HL-60/S4 treated with retinoic acid at 250 ng/mL for 4 days and 3 days (cell line): Measurements from ENCODE around the gene DDX39B.
"Not testable (repeated sequence)": the region's sequence is repeated elsewhere in the genome, so short reads cannot be mapped to it uniquely, and the experiment has no call there.

Source experiments
- in situ Hi-C: fragments of 300-500 bp; cut with MboI; formaldehyde crosslinking; loops from 2 replicates; pipeline ENCODE4 v1.7.0; 2022; ENCODE audit warnings: low sequenced_read_pairs

Gene DDX39B

DNA sequence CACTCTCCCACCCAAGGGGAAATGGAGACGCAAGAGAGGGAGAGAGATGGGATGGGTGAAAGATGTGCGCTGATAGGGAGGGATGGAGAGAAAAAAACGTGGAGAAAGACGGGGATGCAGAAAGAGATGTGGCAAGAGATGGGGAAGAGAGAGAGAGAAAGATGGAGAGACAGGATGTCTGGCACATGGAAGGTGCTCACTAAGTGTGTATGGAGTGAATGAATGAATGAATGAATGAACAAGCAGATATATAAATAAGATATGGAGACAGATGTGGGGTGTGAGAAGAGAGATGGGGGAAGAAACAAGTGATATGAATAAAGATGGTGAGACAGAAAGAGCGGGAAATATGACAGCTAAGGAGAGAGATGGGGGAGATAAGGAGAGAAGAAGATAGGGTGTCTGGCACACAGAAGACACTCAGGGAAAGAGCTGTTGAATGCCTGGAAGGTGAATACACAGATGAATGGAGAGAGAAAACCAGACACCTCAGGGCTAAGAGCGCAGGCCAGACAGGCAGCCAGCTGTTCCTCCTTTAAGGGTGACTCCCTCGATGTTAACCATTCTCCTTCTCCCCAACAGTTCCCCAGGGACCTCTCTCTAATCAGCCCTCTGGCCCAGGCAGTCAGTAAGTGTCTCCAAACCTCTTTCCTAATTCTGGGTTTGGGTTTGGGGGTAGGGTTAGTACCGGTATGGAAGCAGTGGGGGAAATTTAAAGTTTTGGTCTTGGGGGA is 34.3 kb upstream of the DDX39B start:
- in situ Hi-C loops = no loop called here

DNA sequence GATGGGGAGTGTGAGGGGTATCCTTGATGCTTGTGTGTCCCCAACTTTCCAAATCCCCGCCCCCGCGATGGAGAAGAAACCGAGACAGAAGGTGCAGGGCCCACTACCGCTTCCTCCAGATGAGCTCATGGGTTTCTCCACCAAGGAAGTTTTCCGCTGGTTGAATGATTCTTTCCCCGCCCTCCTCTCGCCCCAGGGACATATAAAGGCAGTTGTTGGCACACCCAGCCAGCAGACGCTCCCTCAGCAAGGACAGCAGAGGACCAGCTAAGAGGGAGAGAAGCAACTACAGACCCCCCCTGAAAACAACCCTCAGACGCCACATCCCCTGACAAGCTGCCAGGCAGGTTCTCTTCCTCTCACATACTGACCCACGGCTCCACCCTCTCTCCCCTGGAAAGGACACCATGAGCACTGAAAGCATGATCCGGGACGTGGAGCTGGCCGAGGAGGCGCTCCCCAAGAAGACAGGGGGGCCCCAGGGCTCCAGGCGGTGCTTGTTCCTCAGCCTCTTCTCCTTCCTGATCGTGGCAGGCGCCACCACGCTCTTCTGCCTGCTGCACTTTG is 33.6 kb upstream of the DDX39B start, which contains the start of gene TNF:
Gene TNF, plus strand, starts transcription at position 231 of the 567 bp plus-strand sequence. Its CDS starts 177 bp downstream, at position 408.
- in situ Hi-C loops = no loop called here

GRCh38 chr6:31574106-31575061 is 32.6 kb upstream of the DDX39B start:
- in situ Hi-C loops = no loop called here

DNA sequence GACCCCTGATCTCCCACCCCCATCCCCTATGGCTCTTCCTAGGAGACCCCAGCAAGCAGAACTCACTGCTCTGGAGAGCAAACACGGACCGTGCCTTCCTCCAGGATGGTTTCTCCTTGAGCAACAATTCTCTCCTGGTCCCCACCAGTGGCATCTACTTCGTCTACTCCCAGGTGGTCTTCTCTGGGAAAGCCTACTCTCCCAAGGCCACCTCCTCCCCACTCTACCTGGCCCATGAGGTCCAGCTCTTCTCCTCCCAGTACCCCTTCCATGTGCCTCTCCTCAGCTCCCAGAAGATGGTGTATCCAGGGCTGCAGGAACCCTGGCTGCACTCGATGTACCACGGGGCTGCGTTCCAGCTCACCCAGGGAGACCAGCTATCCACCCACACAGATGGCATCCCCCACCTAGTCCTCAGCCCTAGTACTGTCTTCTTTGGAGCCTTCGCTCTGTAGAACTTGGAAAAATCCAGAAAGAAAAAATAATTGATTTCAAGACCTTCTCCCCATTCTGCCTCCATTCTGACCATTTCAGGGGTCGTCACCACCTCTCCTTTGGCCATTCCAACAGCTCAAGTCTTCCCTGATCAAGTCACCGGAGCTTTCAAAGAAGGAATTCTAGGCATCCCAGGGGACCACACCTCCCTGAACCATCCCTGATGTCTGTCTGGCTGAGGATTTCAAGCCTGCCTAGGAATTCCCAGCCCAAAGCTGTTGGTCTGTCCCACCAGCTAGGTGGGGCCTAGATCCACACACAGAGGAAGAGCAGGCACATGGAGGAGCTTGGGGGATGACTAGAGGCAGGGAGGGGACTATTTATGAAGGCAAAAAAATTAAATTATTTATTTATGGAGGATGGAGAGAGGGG is 31.7 kb upstream of the DDX39B start:
- in situ Hi-C loops = no loop called here

DNA sequence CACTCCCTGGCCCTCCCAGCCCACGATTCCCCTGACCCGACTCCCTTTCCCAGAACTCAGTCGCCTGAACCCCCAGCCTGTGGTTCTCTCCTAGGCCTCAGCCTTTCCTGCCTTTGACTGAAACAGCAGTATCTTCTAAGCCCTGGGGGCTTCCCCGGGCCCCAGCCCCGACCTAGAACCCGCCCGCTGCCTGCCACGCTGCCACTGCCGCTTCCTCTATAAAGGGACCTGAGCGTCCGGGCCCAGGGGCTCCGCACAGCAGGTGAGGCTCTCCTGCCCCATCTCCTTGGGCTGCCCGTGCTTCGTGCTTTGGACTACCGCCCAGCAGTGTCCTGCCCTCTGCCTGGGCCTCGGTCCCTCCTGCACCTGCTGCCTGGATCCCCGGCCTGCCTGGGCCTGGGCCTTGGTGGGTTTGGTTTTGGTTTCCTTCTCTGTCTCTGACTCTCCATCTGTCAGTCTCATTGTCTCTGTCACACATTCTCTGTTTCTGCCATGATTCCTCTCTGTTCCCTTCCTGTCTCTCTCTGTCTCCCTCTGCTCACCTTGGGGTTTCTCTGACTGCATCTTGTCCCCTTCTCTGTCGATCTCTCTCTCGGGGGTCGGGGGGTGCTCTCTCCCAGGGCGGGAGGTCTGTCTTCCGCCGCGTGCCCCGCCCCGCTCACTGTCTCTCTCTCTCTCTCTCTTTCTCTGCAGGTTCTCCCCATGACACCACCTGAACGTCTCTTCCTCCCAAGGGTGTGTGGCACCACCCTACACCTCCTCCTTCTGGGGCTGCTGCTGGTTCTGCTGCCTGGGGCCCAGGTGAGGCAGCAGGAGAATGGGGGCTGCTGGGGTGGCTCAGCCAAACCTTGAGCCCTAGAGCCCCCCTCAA is 30.5 kb upstream of the DDX39B start, which contains the start of gene LTA:
Gene LTA, plus strand, starts transcription at position 249 of the 871 bp plus-strand sequence. Its CDS starts 454 bp downstream, at position 703.
- in situ Hi-C loops = no loop called here

- in situ Hi-C loops = no loop called here
Observed at GRCh38 chr6:31569861-31570536, 28.2 kb upstream of the DDX39B start.

DNA sequence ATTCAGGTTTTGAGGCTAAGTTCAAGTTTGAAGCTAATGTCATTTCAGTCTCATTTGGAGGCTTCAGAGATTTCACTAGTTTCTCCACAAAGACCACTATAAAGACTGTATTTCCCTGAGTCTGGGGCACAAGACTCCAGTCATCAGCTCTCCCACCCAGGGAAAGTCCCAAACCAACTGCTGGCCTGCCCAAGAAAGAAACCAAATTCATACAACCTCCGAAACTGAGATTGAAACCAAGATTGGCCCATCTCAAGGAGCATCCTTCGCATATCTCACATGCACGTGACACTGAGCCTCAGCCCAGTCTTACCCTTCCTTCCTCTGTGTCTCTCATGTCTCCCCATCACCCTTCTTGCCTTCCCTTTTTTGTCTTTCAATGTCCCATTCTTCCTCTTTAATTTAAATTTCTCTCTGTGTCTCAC is 26.7 kb upstream of the DDX39B start:
- in situ Hi-C loops = no loop called here

DNA sequence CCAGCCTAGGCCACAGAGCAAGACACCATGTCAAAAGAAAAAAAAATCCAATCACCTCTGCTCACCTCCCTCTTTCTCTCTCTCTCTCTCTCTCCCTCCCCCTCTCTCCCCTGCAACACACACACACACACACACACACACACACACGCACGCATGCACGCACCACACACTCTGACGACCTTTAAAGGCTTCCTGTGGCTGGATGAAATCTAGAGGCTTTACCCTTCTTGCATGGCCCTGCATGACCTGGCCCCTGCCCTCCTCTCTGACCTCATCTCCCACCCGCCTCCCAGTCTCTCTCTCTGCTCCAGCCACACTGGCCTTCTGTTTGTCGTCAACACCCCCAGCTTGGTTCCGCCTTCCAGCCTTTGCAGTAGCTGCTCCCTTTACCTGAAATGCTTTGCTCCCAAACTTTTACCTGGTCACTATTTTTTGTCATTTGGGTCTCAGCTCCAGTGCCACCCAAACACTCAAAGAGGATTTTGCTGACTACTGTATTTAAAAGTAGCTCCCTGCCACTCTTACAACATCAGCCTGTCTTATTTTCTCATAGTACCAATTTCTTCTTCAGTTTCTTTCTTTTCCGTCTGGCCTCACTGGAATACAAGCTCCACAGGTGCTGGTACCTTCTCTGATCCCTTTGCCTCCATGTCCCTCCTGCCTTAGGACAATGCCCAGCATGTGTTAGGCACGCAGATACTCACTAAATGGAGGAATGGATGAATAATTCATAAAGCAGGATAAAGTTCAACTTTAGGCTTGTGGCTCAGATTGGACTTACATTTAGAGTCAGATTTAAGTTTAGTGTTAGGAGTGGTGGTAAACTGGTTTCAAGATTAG is 25.9 kb upstream of the DDX39B start:
- in situ Hi-C loops = no loop called here

GRCh38 chr6:31560697-31561058 is 18.9 kb upstream of the DDX39B start:
- in situ Hi-C loops = loop anchor here (5.0 kb wide), 1 partner anchor 37 kb away; no protein-coding TSS in a partner anchor

DNA sequence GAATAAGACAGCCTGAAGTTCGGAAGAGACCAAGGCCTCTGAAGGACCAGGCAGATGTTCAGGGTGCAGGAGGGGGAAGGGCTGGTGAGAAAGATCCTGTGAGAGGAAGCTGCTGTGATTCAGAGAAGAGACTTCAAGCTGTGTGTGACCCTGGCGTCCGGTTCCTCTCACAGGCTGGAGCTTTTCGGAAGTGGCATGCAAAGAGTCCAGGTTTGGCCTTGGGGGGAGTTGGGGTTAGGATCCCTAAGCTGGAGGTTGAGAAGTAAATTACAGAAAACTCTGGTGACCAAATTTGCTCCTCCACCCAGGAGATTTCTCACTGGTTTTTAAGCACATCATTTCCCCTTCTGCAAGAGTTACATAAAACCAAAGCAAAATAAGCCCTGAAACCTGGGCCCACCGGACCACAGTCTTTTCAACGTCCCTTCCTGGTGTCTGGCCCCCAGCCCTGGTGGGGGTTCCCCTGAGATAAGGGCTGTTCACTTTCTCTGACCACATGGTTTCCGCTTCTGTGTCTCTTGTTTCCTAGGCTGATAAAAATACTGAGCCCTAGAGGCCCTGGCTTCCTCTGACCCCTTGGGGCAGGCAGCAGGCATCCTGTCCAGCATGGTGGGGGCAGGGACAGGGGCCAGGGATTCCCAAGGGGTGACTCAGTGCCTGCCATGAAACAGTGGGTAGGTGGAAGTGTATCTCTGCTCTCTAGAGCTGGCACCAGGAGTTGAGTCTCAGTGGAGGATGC is 18.3 kb upstream of the DDX39B start:
- in situ Hi-C loops = loop anchor here (5.0 kb wide), 1 partner anchor 37 kb away; no protein-coding TSS in a partner anchor

DNA sequence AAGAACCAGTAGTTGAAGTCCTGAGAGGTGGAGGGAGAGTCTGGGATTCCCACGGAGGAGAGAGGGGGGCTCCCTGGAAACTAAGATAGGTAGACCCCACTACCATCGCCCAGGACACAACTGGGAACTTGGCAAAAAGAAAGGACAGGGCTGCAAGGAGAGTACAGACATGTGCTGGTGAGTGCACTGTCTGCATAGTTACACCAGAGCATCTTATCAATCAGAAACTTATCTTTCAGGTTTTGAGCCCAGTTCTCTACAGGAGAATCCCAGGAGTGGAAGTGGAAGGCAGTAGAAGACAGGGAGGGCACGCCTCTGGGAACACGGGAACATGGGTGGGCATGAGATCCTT is 17.8 kb upstream of the DDX39B start:
- in situ Hi-C loops = no loop called here

DNA sequence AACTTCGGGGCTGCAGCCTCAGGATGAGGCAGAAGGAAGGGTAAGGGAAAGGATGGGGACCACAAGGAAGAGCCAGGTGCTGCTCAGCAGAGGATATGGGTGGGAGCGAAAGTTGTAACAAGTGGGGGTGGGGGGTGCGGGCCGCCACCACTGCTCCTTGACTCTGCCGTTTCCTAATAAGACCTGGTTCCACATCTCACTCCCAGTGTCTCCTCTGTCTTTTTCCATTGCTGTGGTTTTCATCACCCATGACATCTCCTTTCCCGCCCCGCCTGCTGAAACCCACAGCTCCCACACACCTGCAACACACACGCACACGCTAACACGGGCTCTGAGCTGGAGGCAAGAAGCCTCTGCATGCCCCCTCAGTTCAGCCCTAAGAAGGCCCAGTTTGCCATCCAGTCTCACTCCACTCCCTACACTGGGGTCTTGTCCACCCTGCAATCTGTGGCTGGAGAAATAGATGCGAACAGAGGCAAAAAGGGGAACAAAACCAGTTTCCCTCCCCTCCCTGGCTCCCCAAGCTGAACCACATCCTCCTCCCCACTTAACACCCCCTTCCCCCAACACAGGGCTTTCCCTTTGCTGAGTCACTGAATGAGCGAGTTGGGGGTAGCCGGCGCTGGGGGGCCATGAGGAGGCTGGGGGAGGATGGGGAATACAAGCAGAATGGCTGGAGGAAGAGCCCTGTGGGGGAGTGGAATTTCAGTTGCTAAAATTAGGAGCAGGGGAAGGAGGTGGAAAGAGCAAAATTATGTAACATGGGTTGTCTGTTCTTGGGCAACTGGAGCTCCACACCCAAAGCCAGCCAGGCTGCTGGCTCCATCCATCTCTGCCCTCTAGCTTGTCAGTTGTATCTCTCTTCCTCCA is 17.1 kb upstream of the DDX39B start:
- in situ Hi-C loops = no loop called here

DNA sequence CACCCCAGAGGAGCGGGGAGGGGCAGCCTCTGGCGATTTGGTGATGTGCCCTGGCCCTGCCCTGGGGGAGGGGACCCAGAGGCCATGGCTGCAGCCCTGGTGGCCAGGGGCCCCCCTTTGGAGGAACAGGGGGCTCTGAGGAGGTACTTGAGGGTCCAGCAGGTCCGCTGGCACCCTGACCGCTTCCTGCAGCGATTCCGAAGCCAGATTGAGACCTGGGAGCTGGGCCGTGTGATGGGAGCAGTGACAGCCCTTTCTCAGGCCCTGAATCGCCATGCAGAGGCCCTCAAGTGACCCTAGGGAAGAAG is 16.5 kb upstream of the DDX39B start:
- in situ Hi-C loops = no loop called here

- in situ Hi-C loops = no loop called here
Observed at GRCh38 chr6:31557443-31558317, 15.9 kb upstream of the DDX39B start.

DNA sequence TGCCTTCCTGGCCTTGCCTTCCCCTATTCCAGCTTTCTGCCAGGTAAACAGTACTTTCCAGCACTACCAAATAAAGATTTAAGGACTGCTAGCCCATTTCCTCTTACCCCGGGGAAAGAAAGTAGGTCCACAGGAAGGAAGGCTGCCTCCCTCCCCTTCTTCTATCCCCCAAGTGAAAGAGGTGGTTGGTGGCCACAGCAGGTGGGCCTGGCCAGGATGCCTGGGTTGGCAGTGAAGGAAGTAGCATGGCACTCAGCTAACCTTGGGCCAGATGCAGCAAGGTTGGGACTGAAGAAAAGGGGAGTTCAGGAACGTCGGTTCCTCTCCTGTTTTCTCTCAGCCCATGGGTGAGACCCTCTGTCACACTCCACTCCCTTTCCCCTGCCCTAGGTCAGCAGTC is 14.5 kb upstream of the DDX39B start:
- in situ Hi-C loops = no loop called here

DNA sequence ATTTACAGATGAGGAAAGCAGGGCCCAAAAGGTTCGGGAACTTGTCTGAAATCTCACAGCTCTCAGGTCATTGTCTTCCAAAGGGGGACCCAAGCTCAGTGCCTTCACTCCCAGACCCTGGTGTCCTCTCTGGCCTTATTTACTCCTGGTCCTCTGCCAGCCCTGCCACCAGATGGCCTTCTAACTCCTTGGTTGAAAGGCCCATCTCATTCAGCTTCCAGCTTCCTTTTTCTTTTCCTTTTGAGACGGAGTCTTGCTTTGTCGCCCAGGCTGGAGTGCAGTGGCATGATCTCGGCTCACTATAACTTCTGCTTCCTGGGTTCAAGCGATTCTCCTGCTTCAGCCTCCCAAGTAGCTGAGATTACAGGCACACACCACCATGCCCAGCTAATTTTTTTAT is 9.6 kb upstream of the DDX39B start:
- in situ Hi-C loops = not testable (repeated sequence)
